Measurements from ENCODE around the gene SLC25A46. TPM values are rescaled to one million over a fixed set of nuclear protein-coding genes. Genes with fewer than 3 reads are reported as not detected.

SLC25A46 gene
- total RNA-seq, 4 donors from 2014 or later, result 64.6 to 74.8 (median 66.4) TPM

DNA sequence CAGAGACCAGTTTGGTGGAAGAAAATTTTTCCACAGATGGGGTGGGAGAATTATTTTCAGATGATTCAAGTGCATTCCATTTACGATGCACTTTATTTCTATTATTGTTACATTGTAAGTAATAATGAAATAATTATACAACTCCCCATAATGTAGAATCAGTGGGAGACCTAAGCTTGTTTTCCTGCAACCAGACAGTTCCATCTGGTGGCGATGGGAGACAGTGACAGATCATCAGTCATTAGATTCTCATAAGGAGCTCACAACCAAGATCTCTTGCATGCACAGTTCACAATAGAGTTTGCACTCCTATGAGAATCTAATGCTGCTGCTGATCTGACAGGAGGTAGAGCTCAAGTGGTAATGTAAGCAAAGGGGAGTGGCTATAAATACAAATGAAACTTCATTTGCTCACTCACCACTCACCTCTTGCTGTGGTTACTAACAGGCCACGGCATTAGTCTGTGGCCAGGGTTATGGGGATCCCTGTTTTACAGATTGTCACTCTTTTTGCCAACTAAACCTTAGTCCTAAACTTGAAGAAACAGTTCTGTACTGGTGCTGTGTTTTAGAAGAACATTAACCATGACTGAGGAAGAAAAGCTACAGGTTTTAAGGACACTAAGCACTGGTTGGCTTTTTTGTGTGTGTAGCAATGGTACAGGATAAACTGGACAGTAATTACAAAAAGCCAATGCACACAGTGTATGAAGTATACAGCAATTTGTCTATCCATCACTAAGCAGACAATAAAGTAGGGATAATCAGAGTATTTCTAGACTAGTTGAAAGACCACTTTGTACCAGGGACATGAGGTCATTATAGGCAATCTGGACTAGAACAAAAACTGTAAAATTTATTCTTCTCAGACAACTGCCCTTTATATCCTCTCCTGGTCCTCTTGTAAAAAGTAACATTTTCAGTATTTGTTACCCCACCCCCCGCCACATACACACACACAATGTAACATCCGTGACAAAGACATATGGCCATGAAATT, 22.3 kb upstream of the SLC25A46 start:
- TF ChIP-seq, protein P1, sequence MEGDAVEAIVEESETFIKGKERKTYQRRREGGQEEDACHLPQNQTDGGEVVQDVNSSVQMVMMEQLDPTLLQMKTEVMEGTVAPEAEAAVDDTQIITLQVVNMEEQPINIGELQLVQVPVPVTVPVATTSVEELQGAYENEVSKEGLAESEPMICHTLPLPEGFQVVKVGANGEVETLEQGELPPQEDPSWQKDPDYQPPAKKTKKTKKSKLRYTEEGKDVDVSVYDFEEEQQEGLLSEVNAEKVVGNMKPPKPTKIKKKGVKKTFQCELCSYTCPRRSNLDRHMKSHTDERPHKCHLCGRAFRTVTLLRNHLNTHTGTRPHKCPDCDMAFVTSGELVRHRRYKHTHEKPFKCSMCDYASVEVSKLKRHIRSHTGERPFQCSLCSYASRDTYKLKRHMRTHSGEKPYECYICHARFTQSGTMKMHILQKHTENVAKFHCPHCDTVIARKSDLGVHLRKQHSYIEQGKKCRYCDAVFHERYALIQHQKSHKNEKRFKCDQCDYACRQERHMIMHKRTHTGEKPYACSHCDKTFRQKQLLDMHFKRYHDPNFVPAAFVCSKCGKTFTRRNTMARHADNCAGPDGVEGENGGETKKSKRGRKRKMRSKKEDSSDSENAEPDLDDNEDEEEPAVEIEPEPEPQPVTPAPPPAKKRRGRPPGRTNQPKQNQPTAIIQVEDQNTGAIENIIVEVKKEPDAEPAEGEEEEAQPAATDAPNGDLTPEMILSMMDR (IDR thresholded peaks at IDR 0.05; ENCODE audit: low read depth), result no peak

- TF ChIP-seq, protein P1 (IDR thresholded peaks at IDR 0.05; ENCODE audit: low read depth), result no peak
Observed at GRCh38 chr5:110718311-110718710, 20.5 kb upstream of the SLC25A46 start.

GRCh38 chr5:110726249-110727024, 12.4 kb upstream of the SLC25A46 start, which contains the start of gene TMEM232:
TSS of gene TMEM232 (minus strand) at chr5:110726671. CDS start at chr5:110667352, 59,319 bp downstream.
- TF ChIP-seq, protein P1 (IDR thresholded peaks at IDR 0.05; ENCODE audit: low read depth), result no peak

DNA sequence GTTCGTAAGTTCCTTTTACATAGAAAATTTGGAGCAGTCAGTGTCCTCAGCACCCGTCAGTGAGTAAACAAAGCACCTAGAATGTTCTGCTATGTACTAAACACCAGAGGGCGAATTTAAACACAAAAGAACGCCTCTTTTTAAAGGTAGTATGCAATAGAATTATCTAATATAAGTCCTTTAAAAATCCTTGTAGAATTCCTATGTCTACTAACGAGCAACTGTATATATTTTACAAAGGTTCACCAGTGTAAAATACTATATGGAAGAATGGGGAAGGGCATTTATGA, 11.8 kb upstream of the SLC25A46 start:
- TF ChIP-seq, protein P1 (IDR thresholded peaks at IDR 0.05; ENCODE audit: low read depth), result no peak

DNA sequence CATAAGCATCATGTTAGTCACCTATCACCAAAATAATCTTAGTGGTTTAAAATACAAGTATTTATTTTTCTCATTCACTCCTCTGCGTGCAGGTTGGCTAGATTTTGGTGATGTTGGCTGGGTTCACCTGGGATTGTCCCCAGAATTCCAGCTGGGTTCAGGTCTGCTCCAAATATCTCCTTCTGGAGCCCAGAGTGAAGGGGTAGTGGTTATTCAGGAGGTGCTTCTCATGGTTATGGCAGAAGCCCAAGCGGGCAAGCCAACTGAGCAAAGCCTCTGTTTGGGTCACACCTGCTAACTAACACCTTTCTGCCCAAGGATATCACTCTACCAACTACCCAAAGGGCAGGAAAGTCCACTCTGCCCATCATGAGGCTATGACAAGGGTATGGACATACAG, 4.7 kb upstream of the SLC25A46 start:
- TF ChIP-seq, protein P1 (IDR thresholded peaks at IDR 0.05; ENCODE audit: low read depth), result no peak

GRCh38 chr5:110735556-110735955, 3.3 kb upstream of the SLC25A46 start:
- TF ChIP-seq, protein P1 (IDR thresholded peaks at IDR 0.05; ENCODE audit: low read depth), result no peak

- TF ChIP-seq, protein P1 (IDR thresholded peaks at IDR 0.05; ENCODE audit: low read depth), result no peak
Observed at GRCh38 chr5:110736753-110737152, 2.1 kb upstream of the SLC25A46 start.
